SK-N-SH (cell line): Measurements from ENCODE around the gene AADACL4. TPM values are rescaled to one million over a fixed set of nuclear protein-coding genes. Genes with fewer than 3 reads are reported as not detected.

ENCODE experiments used
- CTCF ChIA-PET: fragments of 300-600, 350-600 bp; formaldehyde crosslinking; extraction: SDS; loops from one replicate; lab custom pipeline; 2021; lab: Yijun Ruan, JAX
- POLR2A ChIA-PET: fragments of 350-600 bp; sonication (Branson Sonifier 250); formaldehyde crosslinking; extraction: SDS; loops from one replicate; lab custom pipeline; 2020; ENCODE audit warnings: antibody characterized with exemption, inconsistent platforms; lab: Yijun Ruan, JAX
- DNase-seq: peaks from one replicate; pipeline ENCODE4 v3.0.0; 2012
- H2AFZ ChIP-seq: fragments of 200-600 bp; sonication (generic); 2 replicates; pipeline ENCODE4 v1.8.1; 2016; ENCODE audit warnings: antibody characterized with exemption, mild to moderate bottlenecking, low read depth
- H3F3A ChIP-seq: fragments of 200-600 bp; sonication (generic); replicated peaks from 2 replicates; pipeline ENCODE3; 2016; ENCODE audit warnings: antibody characterized with exemption, mild to moderate bottlenecking; ENCODE audit not compliant: insufficient read depth
- H3K27ac ChIP-seq, 2 experiments: fragments of 200-500 bp in 1 of 2; fragments of 200-600 bp in 1 of 2; sonication (Bioruptor generic) in 1 of 2; sonication (generic), shearing (Covaris generic) in 1 of 2; 2 replicates each; pipeline versions ENCODE4 v1.5.1 to v1.6.1; 2014 to 2016; ENCODE audit warnings: low read depth in 2 of 2, inconsistent platforms in 1 of 2, low read length in 1 of 2, mild to moderate bottlenecking in 1 of 2, mixed read lengths in 1 of 2
- H3K27me3 ChIP-seq: fragments of 200-600 bp; sonication (generic), shearing (Covaris generic); 2 replicates; pipeline ENCODE4 v1.6.1; 2016; ENCODE audit warnings: mixed run types; ENCODE audit not compliant: insufficient read depth
- H3K36me3 ChIP-seq, 2 experiments: fragments of 200-500 bp in 1 of 2; fragments of 200-600 bp in 1 of 2; sonication (Bioruptor generic) in 1 of 2; sonication (generic) in 1 of 2; replicated peaks in 1 of 2; 2 replicates each; pipeline versions ENCODE3 to v1.5.1; 2014 to 2016; ENCODE audit warnings: low read length in 1 of 2, mild to moderate bottlenecking in 1 of 2; ENCODE audit not compliant: insufficient read depth in 2 of 2, control insufficient read depth in 1 of 2
- H3K4me1 ChIP-seq, 2 experiments: fragments of 200-500 bp in 1 of 2; fragments of 200-600 bp in 1 of 2; sonication (Bioruptor generic) in 1 of 2; sonication (generic), shearing (Covaris generic) in 1 of 2; 2 replicates each; pipeline versions ENCODE4 v1.5.1 to v1.6.1; 2014 to 2016; ENCODE audit warnings: low read depth in 1 of 2, low read length in 1 of 2, mixed run types in 1 of 2; ENCODE audit not compliant: insufficient read depth in 2 of 2, control insufficient read depth in 1 of 2
- H3K4me2 ChIP-seq: fragments of 200-600 bp; sonication (generic), shearing (Covaris generic); 2 replicates; pipeline ENCODE4 v1.6.1; 2017; ENCODE audit warnings: mixed run types
- H3K4me3 ChIP-seq, 2 experiments: fragments of 200-500 bp in 1 of 2; fragments of 200-600 bp in 1 of 2; sonication (Bioruptor generic) in 1 of 2; sonication (generic), shearing (Covaris generic) in 1 of 2; 2 replicates each; pipeline versions ENCODE4 v1.5.1 to v1.8.1; 2014 to 2016; ENCODE audit warnings: low read depth in 2 of 2, inconsistent platforms in 1 of 2, low read length in 1 of 2, mild to moderate bottlenecking in 1 of 2, mixed read lengths in 1 of 2, moderate library complexity in 1 of 2
- H3K79me2 ChIP-seq: fragments of 200-600 bp; sonication (generic); 2 replicates; pipeline ENCODE4 v1.8.1; 2017; ENCODE audit warnings: mild to moderate bottlenecking; ENCODE audit not compliant: insufficient read depth
- H3K9ac ChIP-seq: fragments of 200-600 bp; sonication (generic); 2 replicates; pipeline ENCODE4 v1.6.1; 2017; ENCODE audit warnings: mixed run types
- H3K9me2 ChIP-seq: fragments of 200-600 bp; sonication (generic); 2 replicates; pipeline ENCODE4 v1.6.1; 2017; ENCODE audit warnings: mixed run types
- H3K9me3 ChIP-seq: fragments of 200-600 bp; sonication (generic); 2 replicates; pipeline ENCODE4 v1.6.1; 2017; ENCODE audit warnings: mixed run types, mild to moderate bottlenecking, moderate library complexity
- H4K20me1 ChIP-seq: fragments of 200-600 bp; sonication (generic); 2 replicates; pipeline ENCODE4 v1.6.1; 2017; ENCODE audit warnings: mild to moderate bottlenecking, mixed run types; ENCODE audit not compliant: insufficient read depth
- CTCF ChIP-seq: fragments of 200-600 bp; sonication (generic); IDR thresholded peaks from 2 replicates; pipeline ENCODE4 v1.6.1; 2017; ENCODE audit warnings: antibody characterized with exemption, mild to moderate bottlenecking, moderate library complexity
- ELF1 ChIP-seq: IDR thresholded peaks from 2 replicates; pipeline ENCODE4 v1.4.0; 2012
- EZH2phosphoT487 ChIP-seq: fragments of 200-600 bp; sonication (generic); IDR thresholded peaks from 2 replicates; pipeline ENCODE4 v1.6.1; 2017; ENCODE audit warnings: low read depth, mixed run types, mild to moderate bottlenecking, antibody characterized with exemption, moderate library complexity, borderline replicate concordance
- FOSL2 ChIP-seq: IDR thresholded peaks from 2 replicates; pipeline ENCODE4 v1.4.0; 2012; ENCODE audit warnings: low read depth, mild to moderate bottlenecking, moderate library complexity, borderline replicate concordance
- FOXJ3 ChIP-seq: sonication (generic); formaldehyde crosslinking; IDR thresholded peaks from 2 replicates; pipeline ENCODE4 v1.5.1; 2020; ENCODE audit warnings: mild to moderate bottlenecking, missing genetic modification reagents
- GABPA ChIP-seq: IDR thresholded peaks from 2 replicates; pipeline ENCODE4 v1.4.0; 2012; ENCODE audit warnings: low read depth, mild to moderate bottlenecking
- GATA2 ChIP-seq: sonication (generic); formaldehyde crosslinking; IDR thresholded peaks from 2 replicates; pipeline ENCODE4 v1.5.0; 2020; ENCODE audit warnings: mild to moderate bottlenecking, missing genetic modification reagents
- IRF3 ChIP-seq: fragments of 150-350 bp; IDR thresholded peaks from 2 replicates; pipeline ENCODE4 v1.6.1; 2016; ENCODE audit warnings: mild to moderate bottlenecking, low read depth, low read length
- JUND ChIP-seq: IDR thresholded peaks from 2 replicates; pipeline ENCODE4 v1.4.0; 2012
- MAX ChIP-seq: IDR thresholded peaks from 2 replicates; pipeline ENCODE4 v1.4.0; 2012; ENCODE audit warnings: low read depth
- MEF2A ChIP-seq: IDR thresholded peaks from 2 replicates; pipeline ENCODE4 v1.4.0; 2012; ENCODE audit warnings: low read depth, borderline replicate concordance
- MXI1 ChIP-seq: IDR thresholded peaks from 2 replicates; pipeline ENCODE4 v1.6.1; 2012; ENCODE audit warnings: mild to moderate bottlenecking, low read depth, low read length, improper control_type of control experiment
- NFIC ChIP-seq: IDR thresholded peaks from 2 replicates; pipeline ENCODE4 v1.4.0; 2012; ENCODE audit warnings: borderline replicate concordance
- PBX3 ChIP-seq: IDR thresholded peaks from 2 replicates; pipeline ENCODE4; 2012
- POLR2AphosphoS5 ChIP-seq: IDR thresholded peaks from 2 replicates; pipeline ENCODE4 v1.6.1; 2012; ENCODE audit warnings: low read depth, low read length
- RAD21 ChIP-seq: IDR thresholded peaks from 2 replicates; pipeline ENCODE4 v1.6.1; 2012; ENCODE audit warnings: mild to moderate bottlenecking, low read length
- RCOR1 ChIP-seq: fragments of 150-350 bp; IDR thresholded peaks from 2 replicates; pipeline ENCODE4 v1.6.1; 2017; ENCODE audit warnings: antibody characterized with exemption, low read length
- REST ChIP-seq: IDR thresholded peaks from 2 replicates; pipeline ENCODE4 v1.6.1; 2012; ENCODE audit warnings: mild to moderate bottlenecking, low read depth, low read length, moderate library complexity
- RFX5 ChIP-seq: IDR thresholded peaks from 2 replicates; pipeline ENCODE4 v1.6.1; 2012; ENCODE audit warnings: mild to moderate bottlenecking, improper control_type of control experiment, low read length
- SIN3A ChIP-seq: IDR thresholded peaks from 2 replicates; pipeline ENCODE4 v1.6.1; 2012; ENCODE audit warnings: low read depth, mild to moderate bottlenecking, low read length, moderate library complexity, borderline replicate concordance
- TCF12 ChIP-seq: IDR thresholded peaks from 2 replicates; pipeline ENCODE4 v1.4.0; 2012
- TEAD4 ChIP-seq: IDR thresholded peaks from 2 replicates; pipeline ENCODE4 v1.4.0; 2012; ENCODE audit warnings: mild to moderate bottlenecking, borderline replicate concordance; ENCODE audit not compliant: insufficient read depth
- USF1 ChIP-seq: IDR thresholded peaks from 2 replicates; pipeline ENCODE4 v1.4.0; 2012; ENCODE audit warnings: low read depth, borderline replicate concordance
- YY1 ChIP-seq: IDR thresholded peaks from 2 replicates; pipeline ENCODE4 v1.4.0; 2012; ENCODE audit warnings: low read depth, mild to moderate bottlenecking
- WGBS: methylation state at CpG from one replicate; pipeline ENCODE4 v1.1.6; 2017; ENCODE audit warnings: low lambda C conversion rate; 5-methylcytosine and 5-hydroxymethylcytosine counted together
- polyA plus RNA-seq, 3 experiments: library from polyadenylated mRNA; depleted of rRNA; stranded (reverse); fragments of >200 nt; gene quantifications; 2 replicates each; pipeline ENCODE4 v1.2.3, GENCODE V29; 2012

The AADACL4 gene
- polyA plus RNA-seq, 1 of the 3 experiments (the other 2 are of a cell fraction) = 0.59 TPM

- Histone ChIP-seq H3K79me2 (no peaks in the 10 kb centered on the region), H3K4me1 (peaks cover 29 to 40% of the 10 kb centered on the region in 2 experiments; a peak in 3 of 4 replicates), H3K4me3 (peak overlapping the region in 1 of 2 experiments; percentile 48; a peak in 3 of 4 replicates), H3K27me3 (no peaks in the 10 kb centered on the region), H3K36me3 (no peaks in the 10 kb centered on the region), H3F3A (peaks cover 18% of the 10 kb centered on the region), H3K27ac (peak overlapping the region; percentile 70 to 79), H3K9me3 (no peaks in the 10 kb centered on the region), H2AFZ (peak overlapping the region; percentile 59; the same call in 1 of the 2 replicates), H3K9me2 (no peaks in the 10 kb centered on the region), H3K4me2 (peak overlapping the region; percentile 86; the same call in 1 of the 2 replicates), H3K9ac (peak overlapping the region; percentile 39; the same call in 1 of the 2 replicates), H4K20me1 (no peaks in the 10 kb centered on the region)
- POLR2A ChIA-PET = interaction anchor here (1.2 kb wide), 1 partner anchor 23 kb away, joined by 3 read pairs; no protein-coding TSS in a partner anchor
- WGBS = 43% methylated on average over 27 of the region's 30 CpGs
- CTCF ChIA-PET = interaction anchor here (0.6 to 7.2 kb wide), 38 partner anchors 10 to 390 kb away, joined by 3 to 135 read pairs (median 6); partner anchors contain the start of gene AADACL4
- peak; percentile 43 for DNase-seq
- TF ChIP-seq YY1 (no peak), IRF3 (no peak), POLR2AphosphoS5 (peak; percentile 54; the same call in 1 of the 2 replicates), FOSL2 (peak; percentile 80), RAD21 (no peak), USF1 (no peak), GATA2 (CRISPR knock-in tag) (no peak), MXI1 (no peak), TCF12 (peak; percentile 61), CTCF (no peak), SIN3A (no peak), FOXJ3 (CRISPR knock-in tag) (no peak), ELF1 (peak; percentile 45), REST (no peak; the same call in 1 of the 2 replicates), JUND (peak; percentile 69; the same call in 1 of the 2 replicates), NFIC (peak; percentile 22; the same call in 1 of the 2 replicates), TEAD4 (peak; percentile 63; the same call in 1 of the 2 replicates), PBX3 (peak; percentile 52; the same call in 1 of the 2 replicates), RCOR1 (no peak), EZH2phosphoT487 (no peak), GABPA (no peak; the same call in 1 of the 2 replicates), RFX5 (no peak), MEF2A (peak; percentile 80; the same call in 1 of the 2 replicates), MAX (peak; percentile 73)
These were observed 24.7 kb upstream of the AADACL4 start for GRCh38 chr1:12618965-12619791.
